Esophagus squamous epithelium (tissue), 4 donors: ENCODE data around the gene PPP1R9A.

ENCODE experiments used
- POLR2A ChIP-seq, 4 donors: fragments of 450-650 bp; IDR thresholded peaks; one replicate each; pipeline ENCODE4 v1.6.1; 2017; ENCODE audit warnings: antibody characterized with exemption in 4 of 4, mild to moderate bottlenecking in 4 of 4, moderate library complexity in 3 of 4
- TF ChIP-seq, protein P1 (sequence below), 6 experiments: fragments of 450-650 bp in 4 of 6; fragments of 200-600 bp in 2 of 6; sonication (generic) in 2 of 6; IDR thresholded peaks; one replicate each; pipeline ENCODE4 v1.5.1; 2016 to 2019; ENCODE audit warnings: antibody characterized with exemption in 6 of 6, mild to moderate bottlenecking in 4 of 6, moderate library complexity in 4 of 6

DNA sequence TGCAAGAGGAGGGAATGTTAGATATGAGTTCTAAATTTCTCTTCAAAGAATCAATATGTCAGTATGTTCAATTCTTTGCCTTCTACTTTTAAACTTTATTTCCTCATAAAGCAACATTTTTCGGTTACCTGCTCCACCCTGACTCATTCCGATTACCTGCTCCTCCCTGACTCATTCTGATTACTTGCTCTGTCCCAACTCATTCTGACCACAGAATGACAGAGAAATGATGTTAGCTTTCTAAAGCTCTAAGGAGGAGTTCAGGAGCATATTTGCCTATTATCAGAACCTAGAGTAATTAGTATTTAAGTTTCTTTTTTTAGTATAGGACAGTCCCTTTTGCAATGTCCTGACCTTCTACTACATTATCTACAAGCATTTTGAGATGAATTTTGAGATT, 24.5 kb upstream of the PPP1R9A start:
- TF ChIP-seq, protein P1, sequence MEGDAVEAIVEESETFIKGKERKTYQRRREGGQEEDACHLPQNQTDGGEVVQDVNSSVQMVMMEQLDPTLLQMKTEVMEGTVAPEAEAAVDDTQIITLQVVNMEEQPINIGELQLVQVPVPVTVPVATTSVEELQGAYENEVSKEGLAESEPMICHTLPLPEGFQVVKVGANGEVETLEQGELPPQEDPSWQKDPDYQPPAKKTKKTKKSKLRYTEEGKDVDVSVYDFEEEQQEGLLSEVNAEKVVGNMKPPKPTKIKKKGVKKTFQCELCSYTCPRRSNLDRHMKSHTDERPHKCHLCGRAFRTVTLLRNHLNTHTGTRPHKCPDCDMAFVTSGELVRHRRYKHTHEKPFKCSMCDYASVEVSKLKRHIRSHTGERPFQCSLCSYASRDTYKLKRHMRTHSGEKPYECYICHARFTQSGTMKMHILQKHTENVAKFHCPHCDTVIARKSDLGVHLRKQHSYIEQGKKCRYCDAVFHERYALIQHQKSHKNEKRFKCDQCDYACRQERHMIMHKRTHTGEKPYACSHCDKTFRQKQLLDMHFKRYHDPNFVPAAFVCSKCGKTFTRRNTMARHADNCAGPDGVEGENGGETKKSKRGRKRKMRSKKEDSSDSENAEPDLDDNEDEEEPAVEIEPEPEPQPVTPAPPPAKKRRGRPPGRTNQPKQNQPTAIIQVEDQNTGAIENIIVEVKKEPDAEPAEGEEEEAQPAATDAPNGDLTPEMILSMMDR (IDR thresholded peaks at IDR 0.05): no peak
- no peak for TF ChIP-seq POLR2A (IDR thresholded peaks at IDR 0.05)
